Measurements from ENCODE around the gene ERC2. TPM values are rescaled to one million over a fixed set of nuclear protein-coding genes. Genes with fewer than 3 reads are reported as not detected.

The ERC2 gene
- total RNA-seq, 1 donor from 2014 or later: 1.3 TPM

DNA sequence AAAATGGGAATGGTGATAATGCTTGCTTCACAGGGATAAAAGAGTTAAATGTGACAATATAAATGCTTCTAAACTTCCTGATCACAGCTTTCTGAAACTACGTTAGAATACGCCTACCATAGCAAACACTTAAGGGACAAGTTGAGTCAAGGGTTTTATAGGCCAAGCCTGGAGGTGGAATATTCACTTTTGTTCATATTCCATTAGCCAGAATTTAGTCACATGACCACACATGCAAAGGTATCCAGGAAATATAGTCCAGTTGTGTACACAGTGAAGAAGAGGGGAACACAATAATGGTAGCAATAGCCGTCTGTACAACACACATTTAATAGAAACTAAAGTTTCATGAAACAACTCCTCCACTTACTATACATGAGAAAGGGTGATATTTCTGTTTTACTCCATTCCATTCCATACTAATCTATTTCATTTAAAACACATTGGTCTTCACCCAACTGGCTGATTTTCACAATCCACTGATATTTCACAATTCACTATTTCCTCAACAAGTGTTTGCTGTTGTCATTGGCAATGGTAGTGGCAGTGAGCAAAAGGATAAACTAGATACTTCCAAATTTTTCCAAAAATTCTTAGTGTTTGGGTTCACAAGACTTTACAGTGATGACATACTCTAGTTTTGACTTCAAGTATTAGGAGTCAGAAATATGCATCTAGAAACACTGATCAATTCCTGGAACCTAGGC lies 270.9 kb downstream of the ERC2 start:
- DNase-seq (ENCODE audit: extremely low read depth, low read depth, low spot score): no peak

DNA sequence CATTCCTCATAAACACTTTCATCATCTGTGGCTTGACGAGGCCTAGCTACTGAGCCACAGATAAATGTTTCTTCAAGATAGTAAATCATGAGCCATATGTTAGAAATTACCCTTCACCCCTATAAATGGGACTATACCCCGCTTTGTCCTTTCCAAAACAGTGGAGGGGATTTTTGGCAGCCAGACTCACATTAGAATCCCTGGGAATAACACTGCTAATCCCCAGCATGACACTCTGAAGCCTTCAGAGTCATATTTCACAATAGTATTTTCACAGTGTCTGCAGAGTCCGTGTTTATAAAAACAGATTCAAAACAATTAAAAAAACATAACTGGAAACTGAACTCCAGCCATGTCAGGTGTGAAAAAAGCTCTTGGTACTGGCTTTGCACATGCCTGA lies 271.6 kb downstream of the ERC2 start:
- DNase-seq (ENCODE audit: extremely low read depth, low read depth, low spot score): no peak

DNA sequence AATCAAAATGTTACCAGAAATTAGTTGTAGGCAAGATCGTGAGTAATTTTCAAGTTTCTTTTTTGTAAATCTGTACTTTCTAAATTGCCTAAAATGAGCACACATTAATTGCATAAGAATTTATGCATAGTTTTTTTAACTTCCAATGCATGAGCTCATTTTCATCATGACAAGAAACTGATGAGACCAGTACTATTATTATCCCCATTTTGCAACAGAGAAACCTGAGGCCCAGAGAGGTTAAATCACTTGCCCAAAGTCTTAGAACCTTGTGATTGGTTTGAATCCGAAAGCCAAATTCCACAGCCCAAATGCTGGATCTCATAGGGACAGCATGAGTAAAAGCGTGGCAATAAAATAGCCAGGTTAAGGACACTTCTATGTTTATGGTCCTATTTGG lies 274.7 kb downstream of the ERC2 start:
- DNase-seq (ENCODE audit: extremely low read depth, low read depth, low spot score): no peak

DNA sequence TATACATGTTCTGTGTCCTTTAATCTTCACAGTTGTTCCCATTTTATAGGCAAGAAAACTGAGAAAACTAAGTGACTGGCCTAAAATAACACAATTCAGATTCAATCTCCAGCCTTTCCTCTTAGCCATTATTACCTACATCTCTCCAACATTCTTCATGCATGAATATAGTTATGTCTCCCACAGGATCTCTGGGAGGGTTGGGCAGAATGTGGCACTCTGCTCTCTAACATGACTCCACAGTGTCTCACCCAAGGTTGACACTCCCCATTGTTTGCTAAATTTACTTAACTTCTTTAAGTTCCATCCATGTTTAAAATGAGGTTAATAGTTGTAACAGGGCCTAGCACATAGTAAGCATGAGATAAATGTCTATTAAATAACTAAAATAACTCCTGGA lies 276.3 kb downstream of the ERC2 start:
- no peak for DNase-seq (ENCODE audit: extremely low read depth, low read depth, low spot score)

DNA sequence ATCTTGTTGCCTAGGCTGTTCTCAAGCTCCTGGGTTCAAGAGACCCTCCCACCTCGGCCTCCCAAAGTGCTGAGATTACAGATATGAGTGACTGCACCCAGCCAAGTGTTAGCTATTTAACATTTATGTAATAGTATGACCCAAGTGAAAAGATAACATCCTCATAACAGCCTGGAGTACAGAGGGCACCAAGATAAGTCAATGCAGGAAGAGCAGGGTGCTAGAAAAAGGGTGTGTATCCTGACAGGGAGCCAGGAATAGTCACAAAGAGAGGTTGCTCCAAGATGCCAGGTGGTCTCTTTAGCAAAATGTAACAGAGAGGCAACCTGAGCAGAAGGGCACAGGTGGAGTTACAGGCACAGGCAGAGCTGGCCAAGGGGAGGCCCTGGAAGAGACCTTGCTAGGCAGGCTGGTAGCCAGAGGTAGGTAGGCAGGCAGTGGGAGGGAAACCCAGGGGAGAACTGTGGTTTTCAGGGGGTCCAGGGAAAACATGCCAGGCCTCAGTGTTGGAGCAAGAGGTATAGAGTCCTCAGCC lies 277.4 kb downstream of the ERC2 start:
- DNase-seq (ENCODE audit: extremely low read depth, low read depth, low spot score): no peak

DNA sequence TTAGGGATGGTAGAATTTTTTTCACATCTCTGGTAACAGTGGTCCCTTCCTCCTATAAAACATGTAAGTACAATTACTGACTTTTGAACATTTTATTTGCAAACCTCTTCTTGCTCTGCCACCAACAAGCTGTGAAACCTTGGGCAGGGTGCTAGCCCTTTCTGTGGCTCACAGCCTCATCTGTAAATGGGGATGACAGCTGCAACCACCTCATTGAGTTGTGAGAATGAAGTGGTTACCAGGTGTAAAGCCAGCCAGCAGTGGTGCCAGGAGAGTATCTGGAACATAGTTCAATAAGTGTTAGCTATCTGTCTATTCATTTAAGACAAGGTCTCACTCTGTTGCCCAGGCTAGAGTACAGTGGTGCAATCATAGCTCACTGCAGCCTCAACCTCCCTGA lies 278.1 kb downstream of the ERC2 start:
- DNase-seq (ENCODE audit: extremely low read depth, low read depth, low spot score): no peak

DNA sequence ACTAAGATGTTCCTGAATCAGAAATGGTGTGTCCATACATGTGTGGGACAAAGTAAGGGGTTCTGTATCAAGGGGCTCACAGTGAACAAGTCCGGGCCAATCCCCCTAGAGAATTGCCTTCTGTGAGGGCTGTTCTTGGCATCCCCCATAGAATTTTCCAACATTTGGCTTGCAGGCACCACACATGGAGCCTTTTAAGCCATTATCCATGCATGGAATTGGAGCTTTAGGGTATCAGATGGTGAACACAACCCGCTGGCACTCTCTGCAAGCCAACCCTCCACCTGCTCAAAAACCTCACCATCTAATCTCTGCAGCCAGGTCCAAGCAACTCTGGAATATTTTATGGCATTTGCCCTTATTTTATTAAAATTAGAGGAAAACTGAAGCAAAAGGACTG lies 278.7 kb downstream of the ERC2 start:
- DNase-seq (ENCODE audit: extremely low read depth, low read depth, low spot score): no peak

DNA sequence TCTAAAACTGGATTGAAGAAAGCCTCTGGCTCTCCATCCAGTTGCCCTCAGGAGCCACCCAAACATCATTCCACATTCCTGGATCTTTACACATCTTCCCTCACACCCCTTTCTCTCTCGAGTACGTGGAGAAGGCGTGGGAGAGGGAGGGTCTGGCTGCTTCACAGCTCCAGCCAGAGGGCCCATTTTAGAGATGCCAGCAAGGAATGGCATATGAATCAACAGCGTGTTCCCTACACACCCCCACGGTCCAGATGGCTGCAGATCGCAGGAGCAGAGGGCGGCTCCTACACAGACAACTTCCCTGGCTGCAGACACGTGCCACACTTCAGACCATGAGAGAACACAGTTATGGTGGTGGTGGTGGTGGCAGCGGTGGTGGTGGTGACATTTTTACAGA lies 280.1 kb downstream of the ERC2 start:
- no peak for DNase-seq (ENCODE audit: extremely low read depth, low read depth, low spot score)

DNA sequence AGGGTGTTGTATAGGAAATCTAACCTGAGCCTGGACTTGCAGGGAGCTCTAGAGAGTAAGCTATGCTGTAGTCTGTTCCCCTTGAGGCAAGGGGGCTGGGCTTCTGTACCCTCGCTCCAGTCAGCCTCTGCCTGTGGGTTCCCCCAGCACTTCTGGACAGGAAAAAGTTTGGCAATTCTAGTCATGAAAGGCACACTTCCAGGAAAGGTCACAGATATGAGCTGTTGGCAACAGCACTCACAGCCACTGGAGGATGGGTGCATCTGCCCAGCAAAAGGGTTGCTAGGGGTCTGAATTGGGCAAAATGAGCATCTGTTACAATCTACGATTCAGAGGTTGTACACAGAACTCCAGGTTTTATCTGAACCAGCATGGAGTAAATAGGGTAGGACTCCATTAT lies 281.2 kb downstream of the ERC2 start:
- no peak for DNase-seq (ENCODE audit: extremely low read depth, low read depth, low spot score)

DNA sequence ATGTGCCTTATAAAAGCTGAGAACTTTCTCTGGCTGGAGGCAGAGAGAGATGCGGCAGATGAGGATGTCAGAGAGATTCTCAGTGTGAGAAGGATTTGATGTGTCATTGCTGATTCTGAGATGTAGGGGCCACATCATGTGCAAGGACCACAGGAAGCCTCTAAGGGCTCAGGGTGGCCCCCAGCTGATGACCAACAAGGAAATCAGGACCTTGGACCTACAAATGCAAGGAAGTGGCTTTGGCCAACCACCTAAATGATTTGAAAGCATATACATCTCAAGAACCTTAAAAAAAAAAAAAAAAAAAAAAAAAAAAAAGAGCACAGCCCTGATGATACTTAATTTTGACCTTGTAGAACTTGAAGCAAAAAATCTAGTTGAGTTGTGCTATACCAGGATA lies 282.4 kb downstream of the ERC2 start:
- no peak for DNase-seq (ENCODE audit: extremely low read depth, low read depth, low spot score)

DNA sequence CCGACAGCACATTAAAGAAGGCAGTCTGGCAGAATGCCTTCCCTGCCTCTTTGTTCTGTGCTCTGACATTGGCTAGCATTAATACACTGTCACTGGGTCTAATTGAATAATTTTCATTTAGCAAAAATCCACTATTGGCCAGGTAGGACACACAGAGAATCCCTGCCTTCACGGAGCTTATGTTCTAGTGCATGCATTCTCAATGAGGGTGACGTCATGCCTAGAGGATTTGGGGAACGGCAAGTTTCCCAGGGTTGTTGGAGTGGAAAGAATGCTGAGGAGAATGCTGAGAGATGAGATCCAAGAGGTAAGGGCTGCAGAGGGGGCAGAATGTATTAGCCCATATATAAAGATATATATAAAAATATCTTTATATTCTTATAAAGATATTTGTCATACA lies 284.7 kb downstream of the ERC2 start:
- DNase-seq (ENCODE audit: extremely low read depth, low read depth, low spot score): no peak

DNA sequence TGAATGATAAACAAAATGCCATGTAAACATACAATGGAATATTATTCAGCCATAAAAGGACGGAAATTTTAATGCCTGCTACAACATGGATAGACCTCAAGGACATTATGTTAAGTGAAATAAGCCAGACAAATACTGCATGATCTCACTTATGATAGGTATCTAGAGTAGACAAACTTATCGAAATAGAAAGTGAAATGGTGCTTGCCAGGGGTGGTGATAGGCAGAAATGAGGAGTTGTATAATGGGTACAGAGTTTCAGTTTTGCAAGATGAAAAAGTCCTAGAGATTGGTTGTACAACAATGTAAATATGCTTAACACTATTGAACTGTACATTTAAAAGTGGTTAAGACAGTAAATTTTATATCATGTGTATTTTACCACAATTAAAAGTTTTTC lies 287.8 kb downstream of the ERC2 start:
- DNase-seq (ENCODE audit: extremely low read depth, low read depth, low spot score): no peak

DNA sequence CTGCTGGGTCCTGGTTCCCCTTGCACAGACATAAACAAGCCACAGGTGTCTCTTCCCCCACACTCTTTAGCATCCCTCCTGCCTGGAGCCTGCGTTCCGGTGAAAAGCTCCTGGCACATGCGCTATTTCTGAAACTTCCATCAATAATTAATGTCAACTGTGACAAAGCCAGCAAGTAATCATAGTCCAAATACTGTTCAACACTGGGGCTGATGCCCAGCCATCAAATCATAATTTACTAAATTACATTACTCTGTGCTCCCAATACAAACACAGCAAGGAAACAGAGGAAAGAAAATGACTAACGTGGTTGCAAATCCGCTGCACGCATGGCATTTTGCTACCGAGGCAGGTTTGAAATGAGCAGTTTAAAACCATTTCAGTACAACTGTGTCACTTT lies 294.7 kb downstream of the ERC2 start:
- DNase-seq (ENCODE audit: extremely low read depth, low read depth, low spot score): no peak

DNA sequence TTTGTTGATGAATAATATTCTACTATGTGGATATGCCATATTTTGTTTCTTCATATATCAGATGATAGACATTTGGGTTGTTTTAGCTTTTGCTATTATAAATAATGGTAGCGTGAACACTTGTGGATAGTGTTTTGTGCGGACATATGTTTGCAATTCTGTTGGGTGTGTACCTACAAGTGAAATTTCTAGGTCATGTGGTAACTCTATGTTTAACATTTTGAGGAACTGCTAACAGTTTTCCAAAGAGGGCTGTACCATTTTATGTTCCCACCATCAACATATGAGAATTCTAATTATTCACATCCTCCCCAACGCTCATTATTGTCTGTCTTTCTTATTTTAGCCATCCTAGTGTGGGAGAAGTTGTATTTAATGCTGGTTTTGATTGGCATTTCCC lies 303.8 kb downstream of the ERC2 start:
- DNase-seq (ENCODE audit: extremely low read depth, low read depth, low spot score): no peak

DNA sequence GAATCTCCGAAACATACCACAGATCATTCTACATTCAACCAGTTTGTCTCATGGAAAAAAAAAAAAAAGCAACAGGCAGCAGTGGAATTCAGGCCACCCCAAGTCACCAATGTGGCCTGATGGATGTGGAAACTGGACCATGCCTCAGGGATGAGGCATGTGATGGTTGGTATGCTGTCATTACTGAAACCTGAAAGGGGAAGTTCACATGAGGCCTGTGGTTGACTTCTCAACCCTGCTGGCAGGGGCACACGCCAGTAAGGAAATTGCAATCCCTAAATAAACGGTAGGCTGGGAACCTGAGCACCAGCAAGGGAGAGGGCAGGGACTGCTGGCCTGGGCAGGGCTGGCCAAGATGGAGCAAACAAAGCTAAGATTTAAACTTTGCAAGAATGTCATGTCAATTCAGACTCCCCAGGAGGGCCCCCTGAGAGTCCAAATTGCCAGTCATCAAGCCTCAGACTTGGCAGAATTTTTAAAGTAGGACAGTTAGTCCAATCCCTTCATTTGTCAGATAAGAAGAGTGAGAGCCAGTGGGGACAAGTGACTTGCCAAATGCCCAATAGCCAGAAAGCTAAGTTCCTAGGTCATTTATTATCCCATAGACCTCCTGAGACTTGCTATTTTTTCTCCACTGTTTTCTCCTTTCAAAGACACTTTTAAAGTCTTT lies 310.4 kb downstream of the ERC2 start:
- DNase-seq (ENCODE audit: extremely low read depth, low read depth, low spot score): no peak

DNA sequence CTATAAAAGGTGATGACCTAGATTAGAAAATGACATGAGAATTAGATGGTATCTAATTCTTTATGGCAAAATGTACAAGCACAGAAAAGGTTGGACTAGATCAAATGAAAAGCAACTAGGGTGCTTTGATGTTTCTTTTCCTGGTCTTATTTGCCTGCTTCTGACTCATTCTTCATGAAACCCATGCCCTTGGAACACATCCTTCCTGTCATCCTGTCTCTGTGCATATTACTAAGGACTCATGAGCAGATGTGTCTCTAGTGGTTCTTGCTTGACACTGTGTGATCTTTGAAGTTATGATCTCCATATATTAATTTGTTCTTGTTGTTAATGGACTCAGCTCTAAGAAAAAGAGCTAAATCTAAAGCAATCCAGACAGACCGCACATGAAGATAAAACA lies 314.0 kb downstream of the ERC2 start:
- no peak for DNase-seq (ENCODE audit: extremely low read depth, low read depth, low spot score)

DNA sequence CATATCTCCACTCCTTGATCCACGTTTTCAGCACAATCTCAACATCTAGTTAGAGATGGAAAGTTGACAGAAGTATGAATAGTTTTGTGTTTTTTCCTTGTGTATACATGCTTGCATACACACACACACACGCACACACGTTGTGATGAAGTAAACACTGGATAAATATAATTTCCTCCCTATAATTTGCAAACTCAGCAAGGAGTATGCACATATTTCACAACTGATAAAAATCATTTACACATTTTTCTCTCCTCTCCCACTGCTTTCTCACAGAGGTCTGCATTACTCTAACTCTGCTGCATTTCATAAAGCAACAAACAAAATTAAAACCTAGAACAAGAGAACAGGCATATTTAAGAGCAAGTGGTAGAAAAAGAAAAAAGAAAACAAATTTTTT lies 320.9 kb downstream of the ERC2 start:
- DNase-seq (ENCODE audit: extremely low read depth, low read depth, low spot score): no peak

DNA sequence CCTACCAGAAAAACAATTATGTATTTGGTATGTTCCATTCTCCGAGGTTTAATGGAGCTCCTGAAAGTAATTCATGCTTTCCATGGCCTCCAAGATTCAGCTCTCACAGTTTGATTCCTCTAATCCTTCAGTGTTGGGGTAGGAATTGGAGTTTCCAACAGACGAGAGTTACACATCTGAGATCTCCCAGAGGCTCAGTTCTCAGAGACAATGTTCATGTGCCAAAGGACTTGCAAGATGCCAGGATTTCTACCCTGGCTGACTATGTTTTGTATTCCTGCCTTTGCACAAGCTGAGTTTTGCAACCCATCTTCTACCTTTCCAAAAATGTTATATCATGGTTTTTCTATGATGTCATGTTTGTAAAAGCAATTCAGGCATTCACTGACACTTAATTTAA lies 322.9 kb downstream of the ERC2 start:
- DNase-seq (ENCODE audit: extremely low read depth, low read depth, low spot score): no peak

DNA sequence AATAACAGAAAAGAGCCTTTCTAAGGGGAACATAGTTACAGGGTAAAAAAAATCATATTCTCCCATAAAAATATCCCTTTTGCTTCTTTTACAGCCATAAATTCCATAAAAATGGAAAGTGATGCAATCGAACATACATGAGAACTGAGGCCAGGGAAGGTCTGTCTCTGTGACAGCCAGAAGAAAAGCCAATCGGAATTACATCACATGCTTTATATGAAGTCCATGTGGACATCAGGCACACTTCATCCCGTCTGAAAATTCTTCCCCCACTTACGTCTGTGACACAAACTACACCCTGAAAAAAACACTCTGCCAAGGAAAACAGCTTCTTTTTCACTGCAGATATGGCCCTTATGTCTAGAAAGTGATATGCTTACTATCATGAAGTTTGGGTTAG lies 323.5 kb downstream of the ERC2 start:
- no peak for DNase-seq (ENCODE audit: extremely low read depth, low read depth, low spot score)

DNA sequence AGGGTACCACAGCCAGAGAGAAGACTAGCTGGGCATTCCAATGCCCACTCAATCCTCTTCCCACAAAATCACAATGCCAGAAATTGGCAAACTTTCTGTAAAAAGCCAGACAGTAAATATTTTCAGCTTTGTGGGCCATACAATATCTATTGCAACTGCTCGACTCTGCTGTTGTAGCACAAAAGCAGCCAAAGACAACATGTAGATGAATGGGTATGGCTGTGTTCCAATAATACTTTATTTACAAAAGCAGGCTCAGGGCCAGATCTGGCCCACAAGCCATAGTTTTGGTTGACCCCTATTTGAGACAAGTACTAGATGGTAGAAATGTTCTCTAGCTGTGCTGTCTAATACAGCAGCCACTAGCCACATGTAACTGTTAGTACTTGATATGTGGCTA lies 330.9 kb downstream of the ERC2 start:
- DNase-seq (ENCODE audit: extremely low read depth, low read depth, low spot score): no peak

DNA sequence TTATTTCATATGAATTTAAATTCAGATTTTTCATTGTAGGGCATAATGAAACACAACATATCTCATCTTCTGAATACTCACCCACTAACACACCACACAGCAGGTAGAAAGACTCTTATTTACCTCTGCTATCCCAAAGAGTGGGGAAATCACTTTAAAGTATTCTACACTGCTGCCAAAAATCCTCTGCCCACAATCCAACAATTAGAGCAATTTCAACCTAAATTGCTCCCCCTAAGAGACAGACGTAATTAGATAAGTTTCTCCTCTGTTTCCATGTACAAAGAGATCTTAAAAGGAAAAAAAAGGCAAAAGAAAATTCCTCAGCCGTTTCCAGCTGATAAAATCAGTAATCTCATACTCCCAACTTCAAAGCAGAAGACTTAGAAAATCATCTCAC lies 331.8 kb downstream of the ERC2 start:
- DNase-seq (ENCODE audit: extremely low read depth, low read depth, low spot score): no peak

DNA sequence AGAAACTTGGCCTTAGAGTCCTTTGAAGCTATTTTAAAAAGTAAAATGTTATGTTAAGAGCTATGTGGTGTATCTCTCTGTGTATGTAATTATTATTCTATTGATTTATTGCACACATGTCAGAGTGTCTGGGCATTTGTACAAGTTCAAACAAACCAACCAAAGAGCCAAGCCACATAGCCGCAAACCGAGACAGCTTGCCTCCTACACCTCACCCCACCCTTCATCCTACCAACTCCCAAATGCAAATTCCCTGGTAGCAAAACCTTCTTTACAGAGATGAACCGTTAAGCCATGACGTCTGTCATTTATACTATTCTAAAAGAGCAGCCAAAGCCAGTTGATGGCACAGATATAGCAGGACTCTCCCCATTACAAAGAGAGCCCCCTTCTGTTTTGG lies 332.3 kb downstream of the ERC2 start:
- no peak for DNase-seq (ENCODE audit: extremely low read depth, low read depth, low spot score)

DNA sequence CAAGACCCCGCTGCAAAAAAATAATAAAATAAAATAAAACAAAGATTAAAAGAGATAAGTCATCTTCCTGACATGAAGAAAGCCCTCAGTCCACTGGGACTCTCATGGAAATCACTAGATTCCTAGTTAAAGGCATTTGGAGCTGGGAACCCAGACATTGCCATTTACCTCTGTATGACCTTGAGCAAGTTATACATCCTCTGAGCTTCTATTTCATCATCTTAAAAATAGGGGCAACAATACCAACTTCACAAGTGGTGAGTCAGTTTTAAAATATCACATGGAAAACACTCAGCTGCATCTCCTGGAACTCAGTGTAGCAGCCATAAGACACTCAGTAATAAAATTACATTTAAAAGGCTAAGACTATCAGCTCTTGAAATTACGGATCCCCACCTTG lies 334.8 kb downstream of the ERC2 start:
- no peak for DNase-seq (ENCODE audit: extremely low read depth, low read depth, low spot score)

Measured in glomerular endothelial cell (primary cell).